NCI-H748 treated with DMSO at 0.1 percent for 48 hours (cell line): Measurements from ENCODE around the gene STPG4.
A peak's percentile ranks its signal among the peaks of the same experiment; 100 is the strongest.
"Not testable (repeated sequence)": the region's sequence is repeated elsewhere in the genome, so short reads cannot be mapped to it uniquely, and the experiment has no call there.

Source experiments
- DNase-seq: peaks from one replicate; lab custom pipeline; 2025; lab: John Stamatoyannopoulos, UW

Gene STPG4, protein sequence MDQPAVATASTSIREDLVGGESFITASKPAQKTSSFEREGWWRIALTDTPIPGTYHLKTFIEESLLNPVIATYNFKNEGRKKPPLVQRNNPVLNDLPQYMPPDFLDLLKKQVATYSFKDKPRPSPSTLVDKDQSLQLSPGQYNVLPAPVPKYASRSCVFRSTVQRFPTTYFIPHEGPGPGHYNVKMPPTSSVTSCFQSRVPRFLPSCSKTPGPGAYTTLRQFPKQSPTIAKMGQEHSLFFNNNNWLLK

DNA sequence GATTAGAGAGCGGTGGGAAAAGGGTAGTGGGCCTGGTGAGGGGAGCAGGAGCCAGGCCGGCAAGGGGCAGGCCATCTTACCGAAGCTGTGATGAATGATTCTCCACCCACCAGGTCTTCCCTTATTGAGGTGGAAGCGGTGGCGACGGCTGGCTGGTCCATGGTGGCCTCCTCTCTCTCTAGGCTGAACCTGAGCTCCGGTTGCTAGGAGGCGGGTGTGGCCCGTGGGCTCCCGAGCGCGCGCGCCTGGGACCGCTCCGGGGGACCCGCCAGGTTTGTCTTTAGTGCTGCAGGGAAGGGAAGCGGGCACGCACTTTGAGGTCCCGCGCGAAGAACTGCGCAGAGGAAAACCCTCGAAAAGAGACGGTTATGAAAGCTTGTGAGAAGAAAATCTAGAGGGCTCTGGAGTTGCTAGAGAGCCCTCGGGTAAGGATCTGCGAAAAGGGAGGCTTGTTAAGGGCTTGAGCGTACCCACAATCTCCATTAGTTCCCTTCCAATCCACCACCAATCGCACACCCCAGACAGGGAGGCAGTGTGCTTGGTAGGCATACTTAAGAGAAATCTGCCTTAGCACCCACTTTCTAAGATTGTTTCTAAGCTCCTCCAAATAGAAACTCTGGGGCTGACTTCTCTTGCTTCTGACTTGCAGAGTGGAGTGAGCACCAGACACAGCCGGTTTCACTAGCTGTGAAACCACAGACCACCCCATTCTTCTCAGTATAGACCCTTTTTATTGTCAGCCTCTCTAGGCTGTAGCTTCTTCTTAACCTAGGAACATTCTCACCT is at the start of gene STPG4:
TSS of gene STPG4 (minus strand) at position 218 of the 786 bp plus-strand sequence. CDS start at position 161, 57 bp downstream.
- DNase-seq: no peak

DNA sequence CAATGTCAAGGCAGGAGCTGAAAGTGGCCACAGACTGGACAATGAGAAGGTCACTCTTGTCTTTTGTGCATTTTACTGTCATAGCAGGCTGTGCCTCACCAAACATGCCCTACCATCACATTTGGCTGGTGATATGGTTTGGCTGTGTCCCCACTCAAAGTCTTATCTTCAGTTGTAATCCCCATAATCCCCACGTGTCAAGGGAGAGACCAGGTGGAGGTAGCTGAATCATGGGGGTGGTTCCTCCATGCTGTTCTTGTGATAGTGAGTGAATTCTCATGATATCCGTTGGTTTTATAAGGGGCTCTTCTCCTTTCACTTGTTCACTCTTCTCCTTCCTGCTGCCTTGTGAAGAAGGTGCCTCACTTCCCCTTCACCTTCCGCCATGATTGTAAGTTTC is 49.6 kb upstream of the STPG4 start:
- DNase-seq: no peak

DNA sequence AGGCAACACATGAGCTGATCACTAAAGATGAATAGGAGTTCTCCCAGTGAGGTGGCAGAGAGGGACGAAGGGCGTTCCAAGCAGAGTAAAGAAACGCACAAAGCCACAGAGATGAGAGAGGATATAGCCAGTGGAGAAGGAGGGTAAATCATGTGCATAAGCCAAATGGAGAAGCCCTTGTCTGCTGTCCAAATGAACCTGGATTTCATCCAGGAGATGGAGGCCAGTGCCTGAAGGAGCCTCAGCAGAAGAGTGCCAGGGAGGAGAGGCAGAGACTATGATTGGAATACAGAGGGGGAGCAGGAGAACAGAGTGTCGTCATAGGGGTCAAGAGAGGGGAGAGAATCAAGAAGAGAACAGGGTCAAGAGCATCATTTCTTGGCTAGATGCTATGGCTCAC is 48.9 kb upstream of the STPG4 start:
- no peak for DNase-seq

DNA sequence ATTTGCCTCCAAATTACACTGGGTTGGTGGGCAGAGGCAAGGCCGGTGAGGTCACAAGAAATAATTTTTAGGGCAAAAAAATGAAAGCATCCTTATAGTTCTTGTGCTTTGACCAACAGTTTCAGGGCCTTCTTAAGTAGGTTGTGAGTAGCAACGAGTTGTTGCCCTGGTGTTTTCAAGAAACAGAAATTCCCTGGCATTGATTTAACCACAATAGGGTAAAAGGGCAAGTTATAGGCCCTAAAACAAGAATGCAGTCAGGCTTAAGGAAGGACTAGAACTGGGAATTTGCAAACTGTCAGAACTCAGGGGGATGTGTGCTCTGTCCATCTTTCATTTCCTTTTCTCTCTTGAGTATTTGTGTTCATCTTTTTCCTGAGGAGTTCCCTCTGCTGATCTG is 46.1 kb upstream of the STPG4 start:
- DNase-seq: no peak

DNA sequence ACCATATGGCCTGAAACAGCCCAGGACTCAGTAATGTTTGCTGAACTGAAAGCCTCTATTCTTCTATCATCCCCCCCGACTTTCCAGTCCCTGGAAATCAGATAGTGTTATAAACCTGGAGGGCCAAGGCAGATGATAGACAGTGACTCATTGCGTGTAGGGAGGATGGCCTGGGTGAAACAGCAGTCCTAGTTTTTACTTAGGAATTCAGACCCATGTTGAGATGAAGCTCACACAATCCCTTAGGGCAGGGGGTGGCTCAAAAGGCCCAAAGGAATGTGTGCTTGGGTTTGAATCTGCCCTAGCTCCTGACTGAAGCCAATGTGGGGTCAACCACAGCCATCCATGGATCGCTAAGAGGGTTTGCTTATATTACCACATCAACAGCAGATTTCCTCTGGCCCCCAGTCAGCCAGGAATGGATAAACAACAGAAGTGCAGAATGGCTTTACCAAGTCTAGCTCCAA is 43.9 kb upstream of the STPG4 start:
- no peak for DNase-seq

DNA sequence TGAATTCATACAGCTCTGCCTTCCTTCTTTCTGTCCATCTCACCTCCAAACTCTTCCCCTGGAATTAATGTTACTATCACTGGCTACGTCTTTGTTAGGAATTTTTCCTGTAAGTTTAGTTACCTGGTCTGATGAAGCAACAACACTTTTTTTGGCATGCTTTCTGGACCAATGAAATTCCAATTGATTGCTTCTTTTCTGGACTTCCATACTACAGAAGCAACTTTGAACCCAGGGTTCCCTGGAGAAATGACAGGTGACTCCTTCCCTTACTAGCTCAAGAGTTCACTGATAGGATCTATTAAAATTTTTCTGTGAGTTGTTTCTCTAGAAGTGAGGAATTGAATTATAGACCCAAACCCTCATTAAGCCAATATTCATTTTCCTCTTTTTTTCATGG is 41.4 kb upstream of the STPG4 start:
- no peak for DNase-seq

DNA sequence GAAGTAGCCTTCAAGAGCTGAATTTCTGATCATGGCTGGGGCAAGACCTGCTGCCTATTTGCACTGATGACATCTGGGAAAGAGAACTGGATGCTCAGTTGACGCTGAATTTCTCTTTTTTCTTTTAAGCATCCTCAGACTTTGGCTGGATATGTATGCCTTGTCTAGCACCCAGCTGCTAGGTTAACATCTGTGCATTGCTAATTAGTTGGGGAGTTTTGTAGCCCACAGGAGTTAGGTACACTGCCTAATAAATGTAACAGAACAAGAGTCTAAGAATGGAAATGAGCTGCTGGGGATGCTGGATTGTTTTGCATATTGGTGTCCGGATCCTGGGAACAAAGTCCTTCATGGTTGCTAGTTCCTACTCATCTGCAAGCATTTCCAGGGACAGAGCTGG is 40.9 kb upstream of the STPG4 start:
- no peak for DNase-seq

DNA sequence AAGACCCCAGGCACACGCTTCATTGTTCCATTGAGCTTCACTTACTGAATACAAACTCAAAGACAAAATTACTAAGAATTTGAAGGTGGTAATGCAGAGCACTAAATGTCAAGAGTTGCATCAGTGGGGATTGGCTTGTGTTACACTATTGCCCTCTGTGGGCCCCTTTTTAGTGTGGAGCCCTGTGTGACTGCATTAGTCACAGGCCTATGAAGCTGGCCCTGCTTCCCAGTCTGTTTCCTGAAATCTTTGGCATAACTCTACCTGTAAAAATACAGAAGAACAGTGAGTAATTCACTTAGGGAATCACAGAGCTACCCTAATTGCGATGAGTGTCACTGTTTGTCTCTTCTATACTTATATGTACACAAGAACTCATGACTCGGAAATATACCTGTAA is 40.0 kb upstream of the STPG4 start:
- no peak for DNase-seq

DNA sequence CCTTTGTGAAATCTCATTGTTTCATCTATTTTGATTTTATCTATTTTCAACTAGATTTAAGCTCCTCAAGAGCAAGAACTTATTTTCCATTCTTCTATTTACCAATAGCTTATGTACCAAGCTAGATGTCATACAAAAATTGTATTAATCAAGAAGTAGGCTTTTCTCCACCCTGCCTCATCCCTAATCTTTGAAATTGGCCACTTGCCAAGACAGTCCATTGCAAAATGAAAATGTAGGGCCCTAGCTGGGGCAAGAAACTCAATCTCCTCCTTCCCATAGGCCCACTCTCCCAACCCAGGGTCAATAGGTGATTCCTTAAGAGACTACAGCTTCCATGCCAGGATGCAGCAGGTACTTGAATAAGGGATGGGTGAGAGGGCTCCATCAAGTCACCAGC is 39.3 kb upstream of the STPG4 start:
- DNase-seq: no peak

DNA sequence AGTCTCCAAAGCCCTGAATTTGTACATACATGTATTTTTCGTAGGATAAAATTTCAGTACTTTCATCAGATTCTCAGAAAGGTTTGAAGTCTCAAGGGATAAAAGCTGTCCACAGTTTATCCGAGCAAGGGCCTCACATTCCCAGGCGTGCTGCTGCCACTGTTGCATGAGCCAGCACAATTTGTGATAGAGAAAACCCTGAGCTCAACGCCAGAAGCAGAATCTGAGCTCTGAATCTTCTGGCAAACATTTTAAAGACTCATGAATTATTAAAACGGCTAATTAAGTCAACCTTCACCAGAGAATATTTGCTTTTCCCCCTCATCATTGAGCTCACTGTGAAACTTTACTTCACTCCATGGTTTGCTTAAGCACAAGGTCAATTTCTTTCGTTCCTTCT is 38.5 kb upstream of the STPG4 start:
- no peak for DNase-seq

DNA sequence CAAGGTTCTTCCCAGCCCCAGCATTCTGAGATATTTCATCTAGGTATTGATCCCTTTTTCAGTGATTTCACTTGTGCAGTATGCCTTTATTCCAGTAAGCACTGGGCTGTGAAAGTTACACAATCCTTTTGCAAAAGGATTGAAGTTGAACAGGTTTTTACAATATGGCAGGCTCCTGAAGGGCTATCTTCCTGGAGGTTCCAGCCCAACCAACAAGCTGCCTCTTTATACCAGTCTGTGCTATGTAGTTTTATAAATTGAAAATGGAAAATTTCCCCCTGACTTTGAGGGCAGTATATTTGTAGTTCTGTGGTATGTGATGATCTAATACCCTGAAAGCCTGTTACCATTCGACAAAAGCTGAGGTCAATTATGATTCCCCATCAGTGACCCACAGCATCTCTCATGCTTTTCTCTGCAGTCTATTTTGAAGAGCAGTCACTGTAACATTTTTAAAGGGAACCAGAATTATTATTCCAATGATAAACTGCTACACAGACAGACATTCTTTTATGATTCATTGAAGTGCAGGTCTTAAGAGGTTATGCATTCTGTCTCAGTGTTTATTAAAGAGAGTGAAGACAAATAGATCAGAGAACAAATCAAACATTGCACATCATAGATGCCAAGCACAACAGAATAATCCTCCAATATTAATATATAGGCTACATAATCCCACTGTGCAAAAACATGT is 35.2 kb upstream of the STPG4 start:
- DNase-seq: no peak

DNA sequence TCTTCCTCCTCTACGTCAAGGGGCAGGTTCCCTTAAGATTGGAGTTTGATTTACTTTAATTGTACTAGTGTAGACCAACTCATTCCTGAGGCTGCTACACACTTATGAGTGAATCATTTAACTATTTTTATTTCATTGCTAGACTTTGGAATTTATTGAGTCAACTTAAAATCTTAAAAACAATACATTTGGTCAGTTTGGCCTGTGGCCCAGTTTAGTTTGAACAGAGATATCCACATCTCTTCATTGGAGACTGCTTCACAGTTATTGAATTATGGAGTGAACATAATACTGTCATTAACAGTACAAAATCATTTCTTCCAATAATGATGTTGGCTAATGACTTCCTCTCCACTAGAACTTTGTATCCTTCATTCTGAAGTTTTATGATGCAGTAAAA is 34.5 kb upstream of the STPG4 start:
- DNase-seq: no peak

DNA sequence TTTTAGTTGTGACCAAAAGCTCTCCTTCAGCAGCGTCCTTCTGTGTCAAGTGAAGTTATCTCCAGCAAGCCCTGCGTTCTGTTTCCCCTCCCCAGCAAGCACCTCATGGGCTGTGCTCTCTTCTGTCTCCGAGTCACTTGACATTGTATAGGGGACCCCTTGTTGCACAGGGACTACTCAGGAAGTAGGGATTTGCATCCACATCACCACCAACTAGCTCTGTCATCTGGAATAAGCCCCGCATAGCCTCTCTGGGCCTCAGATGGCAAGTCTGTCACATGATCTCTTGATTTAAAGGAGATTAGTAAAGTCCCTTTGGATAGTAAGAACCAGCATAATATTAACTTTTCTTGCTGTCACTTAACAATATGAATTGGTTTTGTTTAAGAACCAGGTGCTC is 32.0 kb upstream of the STPG4 start:
- no peak for DNase-seq

DNA sequence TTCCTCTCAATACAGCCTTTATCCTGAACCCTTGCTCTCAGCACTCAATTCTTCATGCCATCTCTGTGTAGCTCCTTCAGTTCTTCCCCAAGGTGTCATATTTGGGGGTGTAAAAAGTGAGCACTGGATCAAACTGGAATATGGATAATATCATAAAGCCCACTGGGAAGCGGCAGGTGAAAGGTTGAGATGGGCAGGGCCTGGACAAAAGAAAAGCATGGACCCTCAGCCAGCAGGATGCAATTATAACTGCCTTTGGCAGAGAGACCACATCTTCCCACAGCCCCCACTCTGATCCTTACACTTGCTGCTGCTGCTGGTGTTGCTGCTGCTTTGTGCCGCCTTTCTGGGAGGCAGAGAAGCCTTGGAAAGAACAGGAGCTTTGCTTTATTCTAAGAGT is 31.2 kb upstream of the STPG4 start:
- DNase-seq: no peak

DNA sequence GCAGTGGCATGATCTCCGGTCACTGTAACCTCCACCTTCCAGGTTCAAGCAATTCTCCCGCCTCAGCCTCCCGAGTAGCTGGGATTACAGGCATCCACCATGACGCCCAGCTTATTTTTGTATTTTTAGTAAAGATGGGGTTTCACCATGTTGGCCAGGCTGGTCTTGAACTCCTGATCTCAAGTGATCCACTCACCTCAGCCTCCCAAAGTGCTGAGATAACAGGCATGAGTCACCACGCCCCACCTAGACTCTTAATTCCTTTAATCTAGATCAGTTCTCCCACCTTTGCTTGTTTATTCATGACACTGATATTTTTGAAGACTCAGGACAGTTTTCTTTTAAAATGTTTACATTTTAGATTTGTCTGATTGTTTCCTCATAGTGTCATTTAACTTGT is 30.0 kb upstream of the STPG4 start:
- not testable (repeated sequence) for DNase-seq

DNA sequence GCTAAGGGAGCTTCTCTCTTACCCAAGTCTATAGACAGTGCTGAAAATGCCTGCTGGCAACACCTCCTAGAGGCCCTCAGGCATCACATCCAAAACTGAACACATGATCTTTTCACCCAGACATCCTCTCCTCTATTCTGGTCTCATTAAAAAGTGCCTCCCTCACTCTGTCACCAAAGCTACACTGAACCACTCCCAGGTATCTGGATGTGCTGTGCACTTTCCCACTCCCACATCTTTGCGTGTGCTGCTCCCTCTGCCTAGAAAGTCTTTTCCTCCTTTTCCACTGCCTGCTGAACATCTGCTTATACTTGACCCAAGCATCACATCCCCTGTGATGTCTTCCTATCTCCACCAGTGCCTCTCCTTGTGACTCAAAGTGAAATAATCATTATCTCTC is 26.1 kb upstream of the STPG4 start:
- no peak for DNase-seq

DNA sequence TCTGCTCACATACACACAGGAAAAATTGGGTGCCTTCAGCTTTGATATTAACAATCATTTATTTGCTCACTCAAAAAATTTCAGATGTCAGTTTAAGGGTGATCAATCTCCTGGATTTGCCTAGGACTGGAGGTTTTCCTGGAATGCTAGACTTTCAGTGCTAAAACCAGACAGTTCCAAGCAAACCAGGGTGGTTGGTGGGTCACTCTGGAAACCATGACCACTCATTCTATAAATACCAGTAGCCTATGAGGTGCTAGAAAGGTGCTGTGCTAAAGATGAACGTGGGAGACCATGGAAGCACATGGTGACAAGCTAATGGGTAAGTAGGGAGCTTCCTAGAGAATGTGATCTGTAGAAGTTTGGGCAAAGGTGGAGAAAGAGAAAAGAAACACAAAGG is 25.4 kb upstream of the STPG4 start:
- DNase-seq: no peak

DNA sequence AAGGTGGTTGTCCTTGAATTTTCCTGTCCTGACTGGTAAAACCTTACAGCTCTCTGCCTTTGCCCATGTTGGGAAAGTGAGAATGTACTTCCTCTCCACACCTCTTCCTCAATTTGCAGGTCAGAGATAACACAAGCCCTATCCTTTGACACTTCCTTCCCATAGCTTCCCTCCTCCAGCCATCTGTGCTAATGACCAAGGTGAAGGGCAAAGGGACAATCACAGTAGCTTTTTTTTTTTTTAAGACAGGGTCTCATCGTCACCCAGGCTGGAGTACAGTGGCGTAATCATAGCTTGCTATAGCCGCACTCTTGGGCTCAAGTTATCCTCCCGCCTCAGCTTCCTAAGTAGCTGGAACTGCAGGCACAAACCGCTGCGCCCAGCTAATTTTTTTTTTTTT is 24.3 kb upstream of the STPG4 start:
- DNase-seq: no peak

DNA sequence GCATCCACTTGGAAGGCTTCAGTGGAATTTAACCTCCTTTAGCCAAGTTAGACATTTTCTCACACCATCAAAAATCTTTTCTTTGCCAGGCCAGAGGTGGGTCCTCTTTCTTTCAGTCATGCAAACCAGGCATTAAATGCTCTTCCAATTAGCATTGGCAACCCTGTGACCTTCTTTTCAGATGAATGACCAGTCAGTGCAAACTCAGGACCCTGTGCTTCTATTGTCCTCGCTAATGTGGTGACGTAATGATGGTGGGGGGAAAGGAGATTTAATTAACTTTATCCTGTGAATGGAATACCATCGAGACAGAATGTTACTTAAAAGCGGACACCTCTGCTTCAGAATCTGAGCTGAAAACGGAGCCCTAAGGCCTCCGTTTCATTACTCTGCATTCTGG is 23.2 kb upstream of the STPG4 start:
- no peak for DNase-seq

DNA sequence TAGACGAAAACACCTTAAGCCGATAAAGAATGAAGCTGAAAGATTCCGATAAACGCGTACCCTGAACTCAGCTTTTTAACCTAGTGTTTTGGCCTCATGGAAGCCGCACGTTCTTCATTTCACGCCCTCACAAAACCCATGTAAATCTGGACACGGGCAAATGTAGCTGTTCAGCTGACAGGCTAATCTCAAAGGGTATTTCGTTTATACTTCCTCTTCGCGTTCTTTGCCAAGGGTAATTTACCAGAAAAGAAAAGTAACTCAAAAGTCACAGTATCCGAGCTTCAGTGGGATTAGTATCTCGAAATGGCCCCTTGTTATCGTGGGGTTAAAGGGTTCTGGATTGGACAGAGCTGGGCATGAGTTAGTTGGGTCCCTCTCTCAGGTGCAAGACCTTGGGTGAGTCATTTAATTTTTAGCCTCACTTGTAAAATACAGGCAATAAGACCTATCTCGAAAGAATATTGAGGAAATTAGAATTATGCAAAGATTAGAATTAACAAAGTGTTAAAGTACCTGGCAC is 22.0 kb upstream of the STPG4 start:
- DNase-seq: no peak

DNA sequence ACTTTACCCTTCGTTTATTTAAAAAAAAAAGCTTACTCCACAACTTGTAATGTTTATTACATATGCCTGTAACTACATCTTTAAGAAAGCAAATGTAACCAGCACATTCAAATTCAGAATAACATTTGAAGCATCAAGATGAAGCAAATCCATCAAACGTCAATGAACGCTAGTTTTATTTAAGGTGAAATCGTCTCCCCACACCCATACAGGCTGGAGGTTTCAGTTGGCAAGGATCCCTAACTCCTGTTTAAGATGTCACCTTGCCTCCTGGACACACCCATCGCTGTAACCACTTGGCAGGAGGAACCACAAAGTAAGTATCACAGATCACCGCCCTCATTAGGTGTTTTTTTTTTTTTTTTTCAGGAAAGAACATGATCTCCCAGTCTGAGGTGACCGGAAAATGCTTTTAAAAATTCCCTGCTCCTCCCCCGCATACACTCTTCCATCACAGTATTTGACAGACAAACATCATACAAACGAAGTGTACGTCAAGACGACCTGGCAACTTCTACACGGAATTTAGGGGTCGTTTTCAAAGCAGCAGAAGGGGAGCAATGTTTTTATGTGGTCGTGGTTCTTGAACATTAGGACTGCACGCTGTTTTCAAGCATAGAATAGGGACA is 19.7 kb upstream of the STPG4 start:
- peak; percentile 13 for DNase-seq

DNA sequence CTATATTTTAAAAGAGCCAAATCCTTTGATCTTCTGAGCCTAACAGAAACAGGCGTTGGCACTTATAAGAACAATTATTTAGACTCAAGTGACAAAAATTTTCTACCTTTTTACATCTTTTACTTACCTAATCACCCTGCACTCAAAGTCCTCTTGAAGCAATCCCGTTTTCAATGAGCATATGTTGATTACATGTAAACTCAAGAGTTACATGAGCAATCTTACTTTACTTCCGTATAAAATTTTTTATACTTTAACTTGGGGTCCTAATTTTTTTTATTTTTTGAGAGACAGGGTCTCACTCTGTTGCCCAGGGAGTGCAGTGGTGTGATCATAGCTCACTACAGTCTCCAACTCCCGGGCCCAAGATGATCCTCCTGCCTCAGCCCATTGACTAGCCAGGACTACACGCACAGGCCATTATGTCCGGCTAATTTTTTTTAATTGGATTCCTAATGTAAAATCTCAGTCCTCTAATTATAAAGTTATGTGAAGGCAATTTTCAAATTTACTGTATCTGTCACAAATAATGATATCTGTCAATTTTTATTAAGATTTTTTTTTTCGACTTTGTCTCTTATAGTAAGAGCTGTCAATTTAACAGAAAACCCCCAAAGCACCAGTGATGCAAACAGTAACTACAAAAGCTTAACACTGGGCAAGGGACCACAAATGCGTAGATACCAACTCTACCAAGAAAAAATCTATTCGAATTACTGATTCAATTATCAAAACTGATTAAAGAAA is 19.1 kb upstream of the STPG4 start:
- DNase-seq: no peak
